ENCODE data around the gene CROCC2.

GRCh38 chr2:240968731-240969624 lies 62.8 kb downstream of the CROCC2 start:
- TF ChIP-seq CTCF (IDR thresholded peaks at IDR 0.05) (no peak), POLR2A (IDR thresholded peaks at IDR 0.05) (no peak), EP300 (IDR thresholded peaks at IDR 0.05) (no peak)

Measured in sigmoid colon (tissue), 4 donors.